ENCODE data around the gene LYPD6. TPM values are rescaled to one million over a fixed set of nuclear protein-coding genes. Genes with fewer than 3 reads are reported as not detected.
A peak's percentile ranks its signal among the peaks of the same experiment; 100 is the strongest.
"Not testable (repeated sequence)": the region's sequence is repeated elsewhere in the genome, so short reads cannot be mapped to it uniquely, and the experiment has no call there.

The LYPD6 gene, protein sequence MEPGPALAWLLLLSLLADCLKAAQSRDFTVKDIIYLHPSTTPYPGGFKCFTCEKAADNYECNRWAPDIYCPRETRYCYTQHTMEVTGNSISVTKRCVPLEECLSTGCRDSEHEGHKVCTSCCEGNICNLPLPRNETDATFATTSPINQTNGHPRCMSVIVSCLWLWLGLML
- total RNA-seq (2014; rRNA removed; shearing (Covaris generic); ENCODE audit: low replicate concordance): 0.94 and 1.4 TPM in 2 replicates

- peak within 1 kb of the TSS; percentile 61 for H3K4me3 ChIP-seq
- peaks cover 11% of the 10 kb centered on the region for H3K27me3 ChIP-seq
- no peaks in the 10 kb centered on the region for H3K9me3 ChIP-seq
- peak; percentile 77 for DNase-seq
- H3K36me3 ChIP-seq: no peaks in the 10 kb centered on the region
These were observed at the start of gene LYPD6 for GRCh38 chr2:149330127-149331022. Gene LYPD6 (plus strand): TSS chr2:149330587. CDS start chr2:149437709, 107,122 bp downstream.

DNA sequence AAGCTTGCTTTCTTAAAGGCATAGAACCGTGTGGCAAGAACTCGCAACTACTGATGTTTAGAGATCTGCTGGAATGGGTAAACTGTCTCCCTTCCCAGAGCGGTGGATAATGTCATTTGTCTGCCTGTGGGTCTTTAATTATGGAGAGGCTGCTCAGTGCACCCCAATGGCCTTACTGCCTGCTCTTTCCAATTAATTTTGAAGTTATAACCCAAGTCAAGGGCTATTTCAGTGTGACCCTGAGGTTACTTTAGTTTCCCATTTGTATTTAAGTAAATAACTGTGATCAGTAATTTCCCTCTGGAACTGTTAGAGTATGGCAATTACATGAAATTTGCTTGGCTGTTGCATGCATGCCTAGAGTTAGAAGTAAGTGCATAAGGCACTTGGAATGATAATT lies 48.9 kb upstream of the LYPD6 start:
- Histone ChIP-seq H3K4me3 (no peak overlapping the region), H3K36me3 (no peaks in the 10 kb centered on the region), H3K9me3 (no peaks in the 10 kb centered on the region; the same call in 1 of the 2 replicates), H3K27me3 (no peaks in the 10 kb centered on the region; the same call in 1 of the 2 replicates)
- no peak for DNase-seq

GRCh38 chr2:149290662-149291061 lies 39.7 kb upstream of the LYPD6 start:
- no peak overlapping the region for H3K4me3 ChIP-seq
- no peak for DNase-seq
- H3K27me3 ChIP-seq: no peaks in the 10 kb centered on the region
- no peaks in the 10 kb centered on the region for H3K9me3 ChIP-seq
- no peaks in the 10 kb centered on the region for H3K36me3 ChIP-seq

DNA sequence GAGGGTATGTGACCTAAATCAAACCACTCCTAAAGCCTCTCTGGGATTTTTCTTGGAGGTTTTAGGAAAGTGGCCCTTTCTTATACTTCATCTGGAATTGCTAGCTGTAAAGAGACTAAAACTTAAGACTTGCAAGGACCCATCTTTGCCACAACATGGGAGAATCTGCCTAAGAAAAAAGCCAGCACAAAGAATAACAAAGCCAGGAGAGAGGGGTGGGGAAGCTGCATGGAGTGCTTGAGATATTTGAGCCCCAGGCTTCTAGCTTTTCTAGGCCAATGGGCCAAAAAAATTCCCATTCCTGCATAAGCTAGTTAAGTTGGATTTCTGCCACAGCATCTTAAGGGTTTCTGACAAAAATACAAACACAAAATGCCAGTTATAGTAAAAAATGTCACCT lies 38.5 kb upstream of the LYPD6 start:
- Histone ChIP-seq H3K27me3 (no peaks in the 10 kb centered on the region), H3K4me3 (no peak overlapping the region), H3K36me3 (no peaks in the 10 kb centered on the region), H3K9me3 (no peaks in the 10 kb centered on the region)
- no peak for DNase-seq

DNA sequence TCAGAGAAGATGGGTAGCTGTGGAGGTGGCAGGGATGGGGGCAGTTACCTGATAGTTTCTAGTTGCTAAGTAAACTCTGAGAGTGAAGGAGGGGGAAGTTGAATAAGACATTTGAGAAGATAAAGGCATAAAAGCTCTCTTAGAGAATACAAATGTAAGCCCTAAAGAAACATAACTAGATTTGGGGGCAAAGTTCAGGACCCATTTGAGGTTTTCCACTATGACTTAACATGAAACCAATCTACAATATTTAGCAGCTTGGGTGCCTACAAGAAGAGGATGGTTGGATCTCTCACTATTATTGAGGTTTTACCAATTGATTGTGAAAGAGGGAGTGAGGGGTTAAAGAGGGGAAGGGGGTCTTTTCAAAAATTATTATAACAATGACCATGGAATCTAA lies 34.4 kb upstream of the LYPD6 start:
- Histone ChIP-seq H3K9me3 (no peaks in the 10 kb centered on the region), H3K36me3 (no peaks in the 10 kb centered on the region), H3K4me3 (no peak overlapping the region), H3K27me3 (no peaks in the 10 kb centered on the region)
- DNase-seq: no peak

DNA sequence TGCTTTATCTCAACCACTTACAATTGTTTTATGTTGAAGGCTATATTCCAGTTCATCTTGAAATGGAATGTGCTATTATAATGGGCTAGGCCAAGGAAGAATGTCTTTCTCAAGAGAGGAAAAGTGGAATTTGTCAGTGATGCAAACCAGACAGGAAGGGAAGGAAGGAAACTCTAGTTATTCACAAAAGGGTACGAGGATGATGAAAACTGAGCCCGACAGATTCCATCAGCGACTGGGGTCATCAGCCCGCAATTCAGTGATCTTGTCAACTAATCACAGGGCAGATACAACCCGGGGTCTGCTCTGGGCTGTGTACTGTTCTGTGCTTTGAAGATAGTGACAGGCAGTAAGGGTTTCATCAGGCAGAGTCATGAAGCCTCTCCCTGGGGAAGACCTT lies 23.4 kb upstream of the LYPD6 start:
- H3K27me3 ChIP-seq: no peaks in the 10 kb centered on the region
- no peaks in the 10 kb centered on the region for H3K36me3 ChIP-seq
- DNase-seq: no peak
- H3K9me3 ChIP-seq: no peaks in the 10 kb centered on the region
- no peak overlapping the region for H3K4me3 ChIP-seq

DNA sequence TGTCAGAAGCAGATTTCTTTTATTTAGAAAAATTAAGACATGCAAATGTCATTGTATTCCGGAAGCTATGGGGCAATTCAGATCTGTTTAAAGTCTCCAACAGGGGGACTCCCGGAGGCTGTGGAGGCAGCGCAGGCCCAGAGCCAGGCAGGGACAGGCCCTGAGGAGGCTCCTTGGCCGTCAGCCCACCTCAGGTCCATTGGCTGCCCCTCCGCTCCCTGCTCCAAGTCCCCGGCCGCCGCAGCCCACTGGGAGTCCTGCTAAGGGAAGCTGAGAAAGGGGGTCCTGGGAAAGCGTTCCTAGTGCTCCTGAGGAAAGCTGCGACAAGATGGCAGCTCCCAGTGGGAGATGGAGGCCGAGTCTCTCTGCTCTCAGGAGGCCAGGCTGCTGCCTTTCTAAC lies 20.0 kb upstream of the LYPD6 start:
- Histone ChIP-seq H3K27me3 (no peaks in the 10 kb centered on the region), H3K9me3 (no peaks in the 10 kb centered on the region), H3K4me3 (no peak overlapping the region), H3K36me3 (no peaks in the 10 kb centered on the region)
- no peak for DNase-seq

GRCh38 chr2:149312039-149312438 lies 18.3 kb upstream of the LYPD6 start:
- no peak for DNase-seq
- H3K9me3 ChIP-seq: no peaks in the 10 kb centered on the region
- no peaks in the 10 kb centered on the region for H3K36me3 ChIP-seq
- H3K4me3 ChIP-seq: no peak overlapping the region
- H3K27me3 ChIP-seq: no peaks in the 10 kb centered on the region

- peak; percentile 19 for DNase-seq
- no peaks in the 10 kb centered on the region for H3K36me3 ChIP-seq
These were observed 16.8 kb upstream of the LYPD6 start for GRCh38 chr2:149313512-149313972.

GRCh38 chr2:149314687-149315086 lies 15.7 kb upstream of the LYPD6 start:
- Histone ChIP-seq H3K4me3 (no peak overlapping the region), H3K27me3 (no peaks in the 10 kb centered on the region), H3K36me3 (no peaks in the 10 kb centered on the region), H3K9me3 (no peaks in the 10 kb centered on the region)
- DNase-seq: no peak

More at GRCh38 chr2:149313512-149313972, 16.8 kb upstream of the LYPD6 start:
- H3K4me3 ChIP-seq: no peak overlapping the region
- no peaks in the 10 kb centered on the region for H3K9me3 ChIP-seq
- no peaks in the 10 kb centered on the region for H3K27me3 ChIP-seq

DNA sequence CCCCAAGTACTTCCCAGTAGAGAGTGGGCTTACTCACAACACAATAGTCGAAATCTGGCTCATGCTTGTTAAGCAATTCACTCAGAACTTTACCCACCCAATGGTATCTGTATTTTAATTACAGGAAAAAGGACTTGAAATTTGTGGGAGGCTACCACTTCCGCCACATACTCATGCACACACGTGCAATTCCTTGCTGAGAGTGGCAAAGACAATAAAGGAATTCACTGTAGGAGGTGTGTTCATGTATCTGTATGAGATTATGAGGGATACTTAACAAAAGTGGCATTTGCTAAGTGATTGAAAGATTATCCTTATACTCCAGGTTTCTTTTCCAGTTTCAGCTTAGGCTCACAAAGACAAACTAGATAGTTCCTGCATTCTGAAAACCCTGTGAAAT lies 14.9 kb upstream of the LYPD6 start:
- Histone ChIP-seq H3K9me3 (no peaks in the 10 kb centered on the region), H3K27me3 (no peaks in the 10 kb centered on the region), H3K36me3 (no peaks in the 10 kb centered on the region), H3K4me3 (no peak overlapping the region)
- DNase-seq: no peak

- not testable (repeated sequence) for DNase-seq, H3K4me3 ChIP-seq
These were observed 11.8 kb upstream of the LYPD6 start for GRCh38 chr2:149318566-149318965.

DNA sequence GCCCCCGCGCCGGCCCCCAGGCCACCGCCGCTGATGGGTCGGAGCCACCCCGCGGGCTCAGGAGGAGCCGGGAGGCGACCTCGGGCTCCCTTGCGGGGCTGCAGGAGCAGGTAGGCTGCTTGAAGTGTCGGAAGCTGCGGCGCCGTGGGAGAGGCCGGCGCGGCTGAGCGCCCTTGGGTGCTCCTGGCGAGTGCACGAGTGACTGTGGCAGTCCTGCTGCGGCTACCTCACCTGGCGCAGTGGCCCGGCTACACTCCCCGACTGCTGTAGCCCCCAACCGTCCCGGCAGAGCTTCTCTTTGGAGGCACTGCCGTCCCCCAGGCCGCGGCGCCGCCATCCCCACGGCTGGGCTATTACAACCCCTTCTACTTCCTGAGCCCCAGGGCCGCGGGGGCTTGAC lies 10.0 kb upstream of the LYPD6 start:
- no peaks in the 10 kb centered on the region for H3K27me3 ChIP-seq

More at GRCh38 chr2:149318566-149318965, 11.8 kb upstream of the LYPD6 start:
- H3K9me3 ChIP-seq, H3K36me3 ChIP-seq, H3K27me3 ChIP-seq: not testable (repeated sequence)

DNA sequence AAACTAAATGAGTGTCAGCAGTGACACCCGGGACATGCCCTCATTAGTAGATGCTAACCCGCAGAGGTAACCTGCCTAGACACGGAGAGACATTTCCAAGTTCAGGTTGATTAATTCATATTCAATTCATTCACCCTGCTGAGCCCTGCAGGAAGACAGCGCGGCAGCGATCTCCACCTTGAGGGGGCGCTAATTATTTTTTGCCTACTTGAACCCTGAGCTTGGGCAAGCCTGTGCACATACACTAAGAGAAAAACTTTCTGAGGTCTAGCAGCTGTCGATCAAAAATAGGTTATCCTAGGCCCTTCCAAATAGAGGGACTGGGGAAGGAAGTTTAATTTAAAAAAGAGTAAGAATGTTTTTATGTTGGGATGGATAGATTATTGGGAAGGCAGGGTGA lies 1.3 kb upstream of the LYPD6 start:
- H3K4me3 ChIP-seq: no peak overlapping the region
- H3K27me3 ChIP-seq: peaks cover 11% of the 10 kb centered on the region
- H3K9me3 ChIP-seq: no peaks in the 10 kb centered on the region
- DNase-seq: no peak
- H3K36me3 ChIP-seq: no peaks in the 10 kb centered on the region

More for the DNA sequence above, 10.0 kb upstream of the LYPD6 start:
- H3K4me3 ChIP-seq: no peak overlapping the region
- no peak for DNase-seq
- no peaks in the 10 kb centered on the region for H3K9me3 ChIP-seq
- H3K36me3 ChIP-seq: no peaks in the 10 kb centered on the region

GRCh38 chr2:149329489-149330126 lies 779 bp upstream of the LYPD6 start:
- H3K4me3 ChIP-seq: peak overlapping the region; percentile 61
- peaks cover 11% of the 10 kb centered on the region for H3K27me3 ChIP-seq
- no peaks in the 10 kb centered on the region for H3K9me3 ChIP-seq
- DNase-seq: peak; percentile 67
- H3K36me3 ChIP-seq: no peaks in the 10 kb centered on the region

GRCh38 chr2:149331023-149331400 lies 625 bp downstream of the LYPD6 start:
- DNase-seq: no peak
- Histone ChIP-seq H3K27me3 (peaks cover 11% of the 10 kb centered on the region), H3K36me3 (no peaks in the 10 kb centered on the region), H3K9me3 (no peaks in the 10 kb centered on the region), H3K4me3 (peak overlapping the region; percentile 61)

DNA sequence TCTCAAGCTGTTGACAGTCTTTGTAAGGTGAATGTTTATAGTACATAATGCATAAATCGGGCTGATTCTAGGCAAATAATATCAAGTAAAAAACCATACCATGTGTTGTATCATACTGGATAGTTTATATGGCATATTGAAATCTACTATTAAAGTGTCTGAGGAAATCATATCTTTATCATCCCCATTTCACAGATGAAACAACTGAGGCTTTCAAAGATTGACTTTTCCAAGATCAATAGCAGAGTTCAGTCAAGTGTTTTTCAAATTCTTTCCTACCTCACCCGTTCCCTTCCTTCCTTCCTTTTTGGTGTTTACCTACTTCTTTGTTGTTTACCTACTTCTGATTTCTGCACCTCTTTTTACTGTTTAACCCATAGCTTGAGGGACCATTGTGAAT lies 2.0 kb downstream of the LYPD6 start:
- H3K4me3 ChIP-seq: no peak overlapping the region
- H3K36me3 ChIP-seq: no peaks in the 10 kb centered on the region
- peaks cover 11% of the 10 kb centered on the region for H3K27me3 ChIP-seq
- H3K9me3 ChIP-seq: no peaks in the 10 kb centered on the region
- no peak for DNase-seq
